MCF 10A (cell line): ENCODE data around the gene PAPPA2. TPM values are rescaled to one million over a fixed set of nuclear protein-coding genes. Genes with fewer than 3 reads are reported as not detected.

Experiments
- BruUV-seq: library from RNA; stranded (reverse); fragments of 400-500 nt; replicated peaks from 2 replicates; lab custom pipeline; 2021; lab: Mats Ljungman, UMichigan
- CTCF ChIA-PET: fragments of 300-600 bp; sonication (Branson Sonifier 250); formaldehyde crosslinking; extraction: SDS; loops from one replicate; lab custom pipeline; 2021; ENCODE audit warnings: antibody characterized with exemption, inconsistent platforms; lab: Yijun Ruan, JAX
- POLR2A ChIA-PET: fragments of 300-600, 350-650 bp; sonication (Branson Sonifier 250); formaldehyde crosslinking; extraction: SDS; loops from one replicate; lab custom pipeline; 2020; ENCODE audit warnings: antibody characterized with exemption, inconsistent platforms; lab: Yijun Ruan, JAX
- DNase-seq: peaks from one replicate; pipeline ENCODE4 v3.0.0-alpha.2; 2018; ENCODE audit not compliant: unreplicated experiment
- H3K27ac Mint-ChIP-seq: one replicate; pipeline ENCODE4 v1.8.0; 2022; ENCODE audit warnings: mild to moderate bottlenecking, low read depth, mixed read lengths; ENCODE audit not compliant: unreplicated experiment
- H3K27me3 Mint-ChIP-seq: one replicate; pipeline ENCODE4 v1.8.0; 2022; ENCODE audit warnings: mixed read lengths; ENCODE audit not compliant: insufficient read depth, unreplicated experiment
- H3K36me3 Mint-ChIP-seq: one replicate; pipeline ENCODE4 v1.8.0; 2022; ENCODE audit warnings: mild to moderate bottlenecking, moderate library complexity, mixed read lengths; ENCODE audit not compliant: insufficient read depth, unreplicated experiment
- H3K4me1 Mint-ChIP-seq: one replicate; pipeline ENCODE4 v1.8.0; 2022; ENCODE audit warnings: mixed read lengths; ENCODE audit not compliant: insufficient read depth, unreplicated experiment
- H3K4me3 Mint-ChIP-seq: one replicate; pipeline ENCODE4 v1.8.0; 2022; ENCODE audit warnings: mild to moderate bottlenecking, moderate library complexity, mixed read lengths; ENCODE audit not compliant: unreplicated experiment
- H3K9me3 Mint-ChIP-seq: one replicate; pipeline ENCODE4 v1.8.0; 2022; ENCODE audit warnings: mixed read lengths; ENCODE audit not compliant: unreplicated experiment
- CTCF ChIP-seq: fragments of 200-600 bp; IDR thresholded peaks from one replicate; pipeline ENCODE4 v1.8.0; 2022; ENCODE audit warnings: antibody characterized with exemption, mild to moderate bottlenecking; ENCODE audit not compliant: unreplicated experiment
- intact Hi-C: fragments of 100-400 bp; cut with micrococcal nuclease; formaldehyde crosslinking; loops from 2 replicates; pipeline ENCODE4 v1.14.1; 2022
- total RNA-seq: library from RNA; stranded (reverse); gene quantifications from 2 replicates; pipeline ENCODE4 v1.2.3, GENCODE V29; 2022

PAPPA2 gene
- total RNA-seq, 1 experiment from 2014 or later, result 11.5 TPM

DNA sequence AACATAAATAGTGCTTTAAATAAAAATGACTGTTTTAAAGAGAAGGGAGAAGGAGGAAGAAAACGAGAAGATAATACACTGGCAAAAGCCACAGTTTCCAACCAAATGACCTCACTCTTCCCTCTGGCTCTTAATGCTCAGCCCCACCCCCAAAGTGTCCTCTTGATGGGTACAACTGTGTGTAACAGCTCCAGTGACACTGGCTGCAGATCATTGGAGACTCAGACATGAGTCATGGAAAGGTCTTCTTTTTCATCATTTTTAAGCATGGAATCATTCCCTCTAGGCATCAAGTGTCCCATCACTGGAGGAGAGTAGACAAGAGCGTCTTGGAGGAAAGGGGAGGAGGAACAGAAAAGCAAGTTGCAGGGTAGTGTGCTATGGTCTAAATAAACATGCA, 333.0 kb downstream of the PAPPA2 start:
- Mint-ChIP-seq H3K36me3 (peaks cover 7% of the 10 kb centered on the region), H3K4me3 (no peak overlapping the region), H3K27me3 (no peaks in the 10 kb centered on the region), H3K27ac (no peak overlapping the region), H3K9me3 (no peaks in the 10 kb centered on the region), H3K4me1 (peaks cover 7% of the 10 kb centered on the region)
- DNase-seq, result peak; percentile 21
- TF ChIP-seq CTCF, result no peak
- CTCF ChIA-PET, result no interaction called here
- intact Hi-C loops, result no loop called here
- POLR2A ChIA-PET, result no interaction called here
- no TSS peak for BruUV-seq

DNA sequence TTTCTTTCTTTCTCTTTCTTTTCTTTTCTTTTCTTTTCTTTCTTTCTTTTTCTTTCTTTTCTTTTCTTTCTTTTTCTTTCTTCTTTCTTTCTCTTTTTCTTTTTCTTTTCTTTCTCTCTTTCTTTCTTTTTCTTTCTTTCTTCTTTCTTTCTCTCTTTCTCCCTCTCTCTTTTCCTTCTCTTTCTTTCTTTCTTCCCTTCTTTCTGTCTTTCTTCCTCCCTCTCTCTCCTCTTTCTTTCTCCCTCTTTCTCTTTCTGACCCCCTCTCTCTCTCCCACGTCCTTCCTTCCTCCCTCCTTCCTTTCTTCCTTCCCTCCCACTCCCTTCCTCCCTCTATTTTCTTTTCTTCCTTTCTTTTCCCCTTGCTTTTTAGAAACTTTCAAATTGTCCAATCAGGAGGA, 333.6 kb downstream of the PAPPA2 start:
- ChIA-PET POLR2A (no interaction called here), CTCF (no interaction called here)
- no TSS peak for BruUV-seq
- no peak for TF ChIP-seq CTCF
- DNase-seq, result no peak
- Mint-ChIP-seq H3K27ac (no peak overlapping the region), H3K4me3 (no peak overlapping the region), H3K36me3 (peaks cover 7% of the 10 kb centered on the region), H3K9me3 (no peaks in the 10 kb centered on the region), H3K27me3 (no peaks in the 10 kb centered on the region), H3K4me1 (peaks cover 7% of the 10 kb centered on the region)
- intact Hi-C loops, result no loop called here

DNA sequence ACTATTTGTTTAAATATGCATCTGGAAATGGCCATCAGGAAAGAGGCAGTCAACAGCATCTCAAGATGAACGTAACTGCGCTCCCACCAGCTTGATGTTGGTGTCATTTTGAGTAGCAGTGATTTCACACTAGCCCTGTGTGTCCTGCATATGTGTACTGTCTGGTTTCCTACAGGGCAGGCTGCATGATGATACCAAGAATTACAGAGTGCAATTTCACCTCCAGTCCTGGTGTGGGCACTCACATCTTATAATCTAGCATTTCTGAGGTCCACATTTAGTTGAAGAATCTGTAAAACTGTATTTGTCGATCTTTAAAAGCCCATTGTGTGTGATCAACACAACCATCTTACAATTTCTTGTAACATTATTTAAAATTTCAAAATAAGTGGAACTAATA, 336.4 kb downstream of the PAPPA2 start:
- DNase-seq, result no peak
- Mint-ChIP-seq H3K9me3 (no peaks in the 10 kb centered on the region), H3K27ac (no peak overlapping the region), H3K27me3 (no peaks in the 10 kb centered on the region), H3K4me3 (no peak overlapping the region), H3K4me1 (peaks cover 7% of the 10 kb centered on the region), H3K36me3 (peaks cover 7% of the 10 kb centered on the region)
- ChIA-PET POLR2A (no interaction called here), CTCF (interaction anchor here (0.6 to 1.4 kb wide), 2 partner anchors 8 to 33 kb away, joined by 5 to 6 read pairs; no protein-coding TSS in a partner anchor)
- no peak for TF ChIP-seq CTCF
- BruUV-seq, result no TSS peak
- intact Hi-C loops, result no loop called here

- no peaks in the 10 kb centered on the region for H3K9me3 Mint-ChIP-seq
- CTCF ChIA-PET, result interaction anchor here (0.7 to 1.1 kb wide), 2 partner anchors 9 to 42 kb away, joined by 4 read pairs; no protein-coding TSS in a partner anchor
- H3K27me3 Mint-ChIP-seq, result no peaks in the 10 kb centered on the region
- BruUV-seq, result no TSS peak
- no peak for TF ChIP-seq CTCF
- H3K4me1 Mint-ChIP-seq, result peaks cover 3% of the 10 kb centered on the region
- DNase-seq, result no peak
- intact Hi-C loops, result no loop called here
- POLR2A ChIA-PET, result interaction anchor here (0.7 kb wide), 1 partner anchor 44 kb away, joined by 5 read pairs; no protein-coding TSS in a partner anchor
- H3K4me3 Mint-ChIP-seq, result no peak overlapping the region
- peaks cover 13% of the 10 kb centered on the region for H3K36me3 Mint-ChIP-seq
- H3K27ac Mint-ChIP-seq, result no peak overlapping the region
These were observed 338.1 kb downstream of the PAPPA2 start for GRCh38 chr1:176800978-176801513.
